ENCODE measurements around the gene LGI2.
"Not testable (repeated sequence)": the region's sequence is repeated elsewhere in the genome, so short reads cannot be mapped to it uniquely, and the experiment has no call there.

Gene LGI2

GRCh38 chr4:25070545-25070944 lies 39.8 kb upstream of the LGI2 start:
- Histone ChIP-seq H4K5ac (ENCODE audit: low read length) (no peak overlapping the region), H3K56ac (ENCODE audit: low read length) (no peak overlapping the region), H3K4me1 (ENCODE audit: control insufficient read depth, low read depth, low read length) (no peaks in the 10 kb centered on the region), H3K18ac (ENCODE audit: low read length) (no peak overlapping the region), H3K79me2 (ENCODE audit: control insufficient read depth, insufficient read depth, low read length) (no peaks in the 10 kb centered on the region), H2BK5ac (ENCODE audit: low read length) (no peak overlapping the region), H2BK15ac (replicated peaks; ENCODE audit: low read depth) (no peak overlapping the region), H3K4me2 (ENCODE audit: low read length) (no peak overlapping the region), H3K79me1 (ENCODE audit: low read length) (no peaks in the 10 kb centered on the region), H3K27ac (ENCODE audit: low read depth, low read length) (no peak overlapping the region), H3K4me3 (ENCODE audit: low read length) (no peak overlapping the region), H2BK120ac (ENCODE audit: low read depth, low read length) (no peak overlapping the region), H3K4ac (ENCODE audit: low read depth, low read length) (no peak overlapping the region), H3K36me3 (ENCODE audit: control insufficient read depth, insufficient read depth, low read length) (no peaks in the 10 kb centered on the region), H3K9ac (ENCODE audit: low read length) (no peak overlapping the region), H3K23ac (ENCODE audit: low read length) (no peak overlapping the region), H4K8ac (ENCODE audit: low read depth, low read length) (no peak overlapping the region), H3K27me3 (ENCODE audit: insufficient read depth, low read length, poor library complexity) (no peaks in the 10 kb centered on the region), H2AK5ac (ENCODE audit: low read length) (no peak overlapping the region)
- DNase-seq, result no peak
- no CpG with 5 or more reads among the region's 3 CpGs for WGBS (ENCODE audit: extremely low coverage, insufficient coverage, low lambda C conversion rate)

- no CpG with 5 or more reads among the region's 3 CpGs for WGBS (ENCODE audit: extremely low coverage, insufficient coverage, low lambda C conversion rate)
- Histone ChIP-seq H3K27ac (ENCODE audit: low read depth, low read length) (no peak overlapping the region), H3K27me3 (ENCODE audit: insufficient read depth, low read length, poor library complexity) (no peaks in the 10 kb centered on the region), H3K4ac (ENCODE audit: low read depth, low read length) (no peak overlapping the region), H3K23ac (ENCODE audit: low read length) (no peak overlapping the region), H3K79me2 (ENCODE audit: control insufficient read depth, insufficient read depth, low read length) (no peaks in the 10 kb centered on the region), H3K4me2 (ENCODE audit: low read length) (no peak overlapping the region), H3K79me1 (ENCODE audit: low read length) (no peaks in the 10 kb centered on the region), H2AK5ac (ENCODE audit: low read length) (no peak overlapping the region), H3K4me1 (ENCODE audit: control insufficient read depth, low read depth, low read length) (peaks cover 4% of the 10 kb centered on the region), H3K9ac (ENCODE audit: low read length) (no peak overlapping the region), H2BK5ac (ENCODE audit: low read length) (no peak overlapping the region), H3K36me3 (ENCODE audit: control insufficient read depth, insufficient read depth, low read length) (no peaks in the 10 kb centered on the region), H3K18ac (ENCODE audit: low read length) (no peak overlapping the region), H3K56ac (ENCODE audit: low read length) (no peak overlapping the region), H3K4me3 (ENCODE audit: low read length) (no peak overlapping the region), H2BK120ac (ENCODE audit: low read depth, low read length) (no peak overlapping the region), H4K8ac (ENCODE audit: low read depth, low read length) (no peak overlapping the region), H4K5ac (ENCODE audit: low read length) (no peak overlapping the region), H2BK15ac (replicated peaks; ENCODE audit: low read depth) (no peak overlapping the region)
- peak; percentile 72 for DNase-seq
These were observed 38.3 kb upstream of the LGI2 start for GRCh38 chr4:25069014-25069413.

- Histone ChIP-seq H3K36me3 (ENCODE audit: control insufficient read depth, insufficient read depth, low read length) (no peaks in the 10 kb centered on the region), H3K79me1 (ENCODE audit: low read length) (no peaks in the 10 kb centered on the region), H2BK5ac (ENCODE audit: low read length) (no peak overlapping the region), H3K18ac (ENCODE audit: low read length) (no peak overlapping the region), H3K4ac (ENCODE audit: low read depth, low read length) (no peak overlapping the region), H3K27ac (ENCODE audit: low read depth, low read length) (no peak overlapping the region), H2AK5ac (ENCODE audit: low read length) (no peak overlapping the region), H3K79me2 (ENCODE audit: control insufficient read depth, insufficient read depth, low read length) (no peaks in the 10 kb centered on the region), H3K9ac (ENCODE audit: low read length) (no peak overlapping the region), H3K27me3 (ENCODE audit: insufficient read depth, low read length, poor library complexity) (no peaks in the 10 kb centered on the region), H4K8ac (ENCODE audit: low read depth, low read length) (no peak overlapping the region), H2BK15ac (replicated peaks; ENCODE audit: low read depth) (no peak overlapping the region), H3K56ac (ENCODE audit: low read length) (no peak overlapping the region), H2BK120ac (ENCODE audit: low read depth, low read length) (no peak overlapping the region), H3K4me2 (ENCODE audit: low read length) (no peak overlapping the region), H4K5ac (ENCODE audit: low read length) (no peak overlapping the region), H3K4me1 (ENCODE audit: control insufficient read depth, low read depth, low read length) (peaks cover 4% of the 10 kb centered on the region), H3K4me3 (ENCODE audit: low read length) (no peak overlapping the region), H3K23ac (ENCODE audit: low read length) (no peak overlapping the region)
- DNase-seq, result no peak
- WGBS (ENCODE audit: extremely low coverage, insufficient coverage, low lambda C conversion rate), result no CpG with 5 or more reads among the region's 3 CpGs
These were observed 37.6 kb upstream of the LGI2 start for GRCh38 chr4:25068386-25068785.

- no peak overlapping the region for H3K27ac ChIP-seq (ENCODE audit: low read depth, low read length)
- H3K4ac ChIP-seq (ENCODE audit: low read depth, low read length), result no peak overlapping the region
- no CpG with 5 or more reads among the region's 7 CpGs for WGBS (ENCODE audit: extremely low coverage, insufficient coverage, low lambda C conversion rate)
- H3K4me2 ChIP-seq (ENCODE audit: low read length), result no peak overlapping the region
- no peak overlapping the region for H2AK5ac ChIP-seq (ENCODE audit: low read length)
- DNase-seq, result no peak
- H2BK5ac ChIP-seq (ENCODE audit: low read length), result no peak overlapping the region
- H3K4me3 ChIP-seq (ENCODE audit: low read length), result no peak overlapping the region
- no peak overlapping the region for H3K23ac ChIP-seq (ENCODE audit: low read length)
- no peak overlapping the region for H4K8ac ChIP-seq (ENCODE audit: low read depth, low read length)
- H2BK120ac ChIP-seq (ENCODE audit: low read depth, low read length), result no peak overlapping the region
- H3K79me1 ChIP-seq (ENCODE audit: low read length), result no peaks in the 10 kb centered on the region
- H2BK15ac ChIP-seq (replicated peaks; ENCODE audit: low read depth), result no peak overlapping the region
- H3K79me2 ChIP-seq (ENCODE audit: control insufficient read depth, insufficient read depth, low read length), result no peaks in the 10 kb centered on the region
- H3K9ac ChIP-seq (ENCODE audit: low read length), result no peak overlapping the region
- peaks cover 4% of the 10 kb centered on the region for H3K4me1 ChIP-seq (ENCODE audit: control insufficient read depth, low read depth, low read length)
- no peak overlapping the region for H4K5ac ChIP-seq (ENCODE audit: low read length)
- H3K36me3 ChIP-seq (ENCODE audit: control insufficient read depth, insufficient read depth, low read length), result no peaks in the 10 kb centered on the region
- H3K18ac ChIP-seq (ENCODE audit: low read length), result no peak overlapping the region
- no peak overlapping the region for H3K56ac ChIP-seq (ENCODE audit: low read length)
- no peaks in the 10 kb centered on the region for H3K27me3 ChIP-seq (ENCODE audit: insufficient read depth, low read length, poor library complexity)
These were observed 35.3 kb upstream of the LGI2 start for GRCh38 chr4:25065932-25066590.

GRCh38 chr4:25065431-25065858 lies 34.7 kb upstream of the LGI2 start:
- H3K56ac ChIP-seq (ENCODE audit: low read length), result no peak overlapping the region
- no peak overlapping the region for H3K9ac ChIP-seq (ENCODE audit: low read length)
- no peak overlapping the region for H3K4ac ChIP-seq (ENCODE audit: low read depth, low read length)
- no peak overlapping the region for H3K4me3 ChIP-seq (ENCODE audit: low read length)
- no peak overlapping the region for H2AK5ac ChIP-seq (ENCODE audit: low read length)
- no peaks in the 10 kb centered on the region for H3K36me3 ChIP-seq (ENCODE audit: control insufficient read depth, insufficient read depth, low read length)
- H2BK120ac ChIP-seq (ENCODE audit: low read depth, low read length), result no peak overlapping the region
- H3K4me2 ChIP-seq (ENCODE audit: low read length), result no peak overlapping the region
- no peaks in the 10 kb centered on the region for H3K79me1 ChIP-seq (ENCODE audit: low read length)
- H3K23ac ChIP-seq (ENCODE audit: low read length), result no peak overlapping the region
- no peak overlapping the region for H4K8ac ChIP-seq (ENCODE audit: low read depth, low read length)
- H2BK5ac ChIP-seq (ENCODE audit: low read length), result no peak overlapping the region
- H3K27me3 ChIP-seq (ENCODE audit: insufficient read depth, low read length, poor library complexity), result no peaks in the 10 kb centered on the region
- DNase-seq, result peak; percentile 23
- no peak overlapping the region for H3K27ac ChIP-seq (ENCODE audit: low read depth, low read length)
- no peak overlapping the region for H4K5ac ChIP-seq (ENCODE audit: low read length)
- H2BK15ac ChIP-seq (replicated peaks; ENCODE audit: low read depth), result no peak overlapping the region
- WGBS (ENCODE audit: extremely low coverage, insufficient coverage, low lambda C conversion rate), result no CpG with 5 or more reads among the region's 5 CpGs
- peaks cover 4% of the 10 kb centered on the region for H3K4me1 ChIP-seq (ENCODE audit: control insufficient read depth, low read depth, low read length)
- no peaks in the 10 kb centered on the region for H3K79me2 ChIP-seq (ENCODE audit: control insufficient read depth, insufficient read depth, low read length)
- no peak overlapping the region for H3K18ac ChIP-seq (ENCODE audit: low read length)

- not testable (repeated sequence) for H4K8ac ChIP-seq (ENCODE audit: low read depth, low read length); H3K56ac ChIP-seq (ENCODE audit: low read length); H3K4me2 ChIP-seq (ENCODE audit: low read length); H3K79me1 ChIP-seq (ENCODE audit: low read length); H3K4me1 ChIP-seq (ENCODE audit: control insufficient read depth, low read depth, low read length); H4K5ac ChIP-seq (ENCODE audit: low read length); H3K4ac ChIP-seq (ENCODE audit: low read depth, low read length); H2BK5ac ChIP-seq (ENCODE audit: low read length); H3K18ac ChIP-seq (ENCODE audit: low read length); H3K27ac ChIP-seq (ENCODE audit: low read depth, low read length); H3K36me3 ChIP-seq (ENCODE audit: control insufficient read depth, insufficient read depth, low read length); H2AK5ac ChIP-seq (ENCODE audit: low read length); H3K9ac ChIP-seq (ENCODE audit: low read length); H3K4me3 ChIP-seq (ENCODE audit: low read length); H2BK15ac ChIP-seq (replicated peaks; ENCODE audit: low read depth); H3K27me3 ChIP-seq (ENCODE audit: insufficient read depth, low read length, poor library complexity); H3K23ac ChIP-seq (ENCODE audit: low read length); DNase-seq; H3K79me2 ChIP-seq (ENCODE audit: control insufficient read depth, insufficient read depth, low read length); H2BK120ac ChIP-seq (ENCODE audit: low read depth, low read length)
- no CpG with 5 or more reads among the region's 1 CpG for WGBS (ENCODE audit: extremely low coverage, insufficient coverage, low lambda C conversion rate)
These were observed 33.7 kb upstream of the LGI2 start for GRCh38 chr4:25064447-25064846.
